NCI-H748 (cell line): ENCODE data around the gene ANKRD27.

Experiments used
- DNase-seq: peaks from one replicate; lab custom pipeline; 2025; ENCODE audit not compliant: unreplicated experiment; lab: John Stamatoyannopoulos, UW

Gene ANKRD27

GRCh38 chr19:32691291-32691951, 16.4 kb upstream of the ANKRD27 start, which contains the start of gene NUDT19:
Gene NUDT19, plus strand, starts transcription at chr19:32691821. Its CDS starts 140 bp downstream, at chr19:32691961.
- DNase-seq, result peak; percentile 85

DNA sequence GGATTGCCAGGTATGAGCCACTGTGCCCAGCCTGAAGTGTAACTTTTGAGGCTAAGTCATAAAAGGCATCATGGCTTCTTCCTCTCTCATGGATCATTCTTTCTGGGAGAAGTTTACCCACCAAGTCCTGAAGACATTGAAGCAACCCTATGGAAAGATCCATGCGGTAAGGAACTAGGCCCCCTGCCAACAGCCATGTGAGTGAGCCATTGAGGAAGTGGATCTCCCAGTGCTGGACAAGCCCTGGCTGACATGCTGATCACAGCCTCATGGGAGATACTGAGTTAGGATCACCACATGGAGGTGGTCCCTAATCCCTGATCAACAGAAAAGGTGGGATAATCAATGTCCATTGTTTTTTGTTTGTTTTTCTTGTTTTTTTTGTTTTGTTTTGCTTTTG, 13.3 kb upstream of the ANKRD27 start:
- no peak for DNase-seq

GRCh38 chr19:32687681-32688080, 12.7 kb upstream of the ANKRD27 start:
- no peak for DNase-seq

DNA sequence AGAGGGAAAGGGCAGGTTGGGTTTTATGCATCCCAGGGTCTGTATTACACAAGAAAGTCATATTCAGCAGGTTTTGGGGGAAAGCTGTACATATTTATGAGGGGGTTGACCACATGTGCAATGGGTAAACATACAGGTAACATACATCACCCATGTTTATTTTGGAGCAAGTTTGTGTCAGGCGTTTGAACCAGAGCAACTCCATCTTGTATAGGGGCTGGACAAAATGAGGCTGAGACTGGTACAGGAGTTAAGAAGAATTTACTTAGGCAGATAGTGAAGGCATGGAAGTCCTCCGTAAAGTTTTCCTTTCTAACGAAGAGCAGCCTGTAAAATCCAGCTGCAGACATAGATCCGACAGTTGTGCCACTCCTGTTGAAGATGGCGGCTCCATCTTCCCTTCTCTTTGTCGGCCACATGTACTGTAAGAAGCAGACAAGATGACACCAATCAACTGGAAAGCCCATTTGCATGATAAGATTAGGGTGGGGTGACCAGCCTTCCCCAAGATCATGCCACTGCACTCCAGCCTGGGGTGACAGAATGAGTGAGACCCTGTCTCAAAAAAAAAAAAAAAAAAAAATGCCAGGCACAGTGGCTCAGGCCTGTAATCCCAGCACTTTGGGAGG, 12.0 kb upstream of the ANKRD27 start:
- DNase-seq, result no peak

- DNase-seq, result no peak
Observed at GRCh38 chr19:32682317-32682716, 7.3 kb upstream of the ANKRD27 start.

DNA sequence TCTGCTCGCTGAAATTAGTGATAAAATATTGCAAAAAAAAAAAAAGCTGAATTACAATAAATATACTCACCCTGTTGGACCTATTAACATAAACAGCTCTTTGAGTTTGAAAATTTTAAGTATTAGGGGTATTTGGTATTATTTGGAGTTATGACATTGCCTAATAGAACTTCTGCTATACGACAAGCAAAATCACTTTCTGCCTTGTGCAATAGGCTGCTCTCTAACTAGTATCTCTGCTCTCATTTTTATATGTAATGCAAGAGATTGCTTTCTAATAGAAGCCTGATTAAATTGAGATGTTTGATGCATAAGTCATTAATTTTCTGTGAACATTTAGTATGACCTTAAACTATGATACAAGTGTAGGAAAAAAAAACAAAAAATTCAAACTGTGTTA, 6.0 kb upstream of the ANKRD27 start:
- no peak for DNase-seq

GRCh38 chr19:32677657-32678056, 2.7 kb upstream of the ANKRD27 start:
- no peak for DNase-seq

GRCh38 chr19:32676895-32677359, 1.9 kb upstream of the ANKRD27 start:
- peak; percentile 12 for DNase-seq

DNA sequence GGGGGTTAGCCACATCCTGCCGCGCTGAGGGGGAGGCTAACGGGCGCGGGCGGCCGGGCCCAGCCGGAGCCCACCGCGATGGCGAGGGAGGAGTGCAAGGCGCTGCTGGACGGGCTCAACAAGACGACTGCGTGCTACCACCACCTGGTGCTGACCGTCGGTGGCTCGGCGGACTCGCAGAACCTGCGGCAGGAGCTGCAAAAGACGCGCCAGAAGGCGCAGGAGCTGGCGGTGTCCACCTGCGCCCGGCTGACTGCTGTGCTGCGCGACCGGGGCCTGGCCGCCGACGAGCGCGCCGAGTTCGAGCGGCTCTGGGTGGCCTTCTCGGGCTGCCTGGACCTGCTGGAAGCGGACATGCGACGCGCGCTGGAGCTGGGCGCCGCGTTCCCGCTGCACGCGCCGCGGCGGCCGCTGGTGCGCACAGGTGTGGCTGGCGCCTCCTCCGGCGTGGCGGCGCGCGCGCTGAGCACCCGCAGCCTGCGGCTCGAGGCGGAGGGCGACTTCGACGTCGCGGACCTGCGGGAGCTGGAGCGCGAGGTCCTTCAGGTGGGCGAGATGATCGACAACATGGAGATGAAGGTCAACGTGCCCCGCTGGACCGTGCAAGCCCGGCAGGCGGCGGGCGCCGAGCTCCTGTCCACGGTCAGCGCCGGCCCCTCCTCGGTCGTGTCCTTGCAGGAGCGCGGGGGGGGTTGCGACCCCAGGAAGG, 1.4 kb upstream of the ANKRD27 start:
- peak; percentile 80 for DNase-seq

- DNase-seq, result peak; percentile 80
Observed at GRCh38 chr19:32675720-32676185, 773 bp upstream of the ANKRD27 start, which contains the start of gene RGS9BP. Gene RGS9BP, plus strand, starts transcription at chr19:32675848. Its CDS starts 416 bp downstream, at chr19:32676264.

- peak; percentile 49 for DNase-seq
Observed at GRCh38 chr19:32674153-32674930, 638 bp downstream of the ANKRD27 start.

GRCh38 chr19:32673573-32673972, 1.4 kb downstream of the ANKRD27 start:
- no peak for DNase-seq

- DNase-seq, result no peak
Observed at GRCh38 chr19:32672841-32673240, 2.1 kb downstream of the ANKRD27 start.

DNA sequence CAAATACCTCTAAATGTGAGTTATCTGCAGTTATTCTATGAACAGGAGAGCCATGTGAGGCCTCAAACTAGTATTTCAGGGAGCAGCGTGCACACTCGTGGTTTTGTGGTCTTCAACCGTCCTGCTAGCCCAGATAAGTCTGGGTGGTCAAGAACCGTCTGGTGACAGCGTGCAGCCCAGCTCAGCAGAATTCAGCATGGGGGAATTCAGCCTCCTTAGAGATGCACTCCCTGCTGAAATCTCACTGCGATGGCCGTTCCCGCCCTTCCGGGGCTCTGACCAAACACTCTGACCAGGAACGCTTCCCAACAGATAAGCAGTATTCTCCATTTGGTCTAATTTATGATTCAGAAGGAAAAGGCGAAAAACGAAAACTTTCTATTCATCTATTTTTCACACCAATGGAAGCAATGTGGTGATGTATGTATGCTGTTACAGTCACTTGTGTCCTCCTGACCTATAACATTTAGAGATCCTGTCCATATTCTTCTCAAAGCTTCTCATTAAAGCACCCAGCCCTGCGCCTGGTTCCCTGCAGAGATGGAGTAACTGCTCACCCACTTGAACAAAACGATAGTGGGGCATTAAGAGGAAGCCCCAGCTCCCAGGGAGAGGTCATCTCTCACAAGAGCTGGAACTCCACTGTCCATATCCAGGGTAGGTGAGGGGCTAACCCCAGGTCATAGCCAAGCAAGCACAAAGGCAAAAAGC, 2.9 kb downstream of the ANKRD27 start:
- no peak for DNase-seq

GRCh38 chr19:32669310-32669709, 5.7 kb downstream of the ANKRD27 start:
- DNase-seq, result no peak

DNA sequence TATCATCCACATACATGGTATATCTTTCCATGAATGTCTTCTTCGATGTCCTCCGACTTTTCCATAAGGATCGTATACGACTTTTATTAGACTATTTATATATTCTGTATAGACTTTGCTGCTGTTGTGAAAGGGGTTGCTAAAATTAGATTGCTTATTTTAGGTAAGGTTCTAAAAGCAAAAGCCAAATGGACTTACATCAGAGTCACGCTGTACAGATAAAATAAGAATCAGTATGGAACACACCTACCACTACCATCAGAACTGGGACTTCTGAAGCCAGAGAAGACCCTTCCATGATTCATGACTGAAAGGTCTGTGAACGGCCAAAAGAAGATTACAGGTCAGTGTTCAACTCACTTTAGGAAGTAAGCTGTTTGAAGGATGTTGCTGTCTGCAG, 8.9 kb downstream of the ANKRD27 start:
- DNase-seq, result no peak

DNA sequence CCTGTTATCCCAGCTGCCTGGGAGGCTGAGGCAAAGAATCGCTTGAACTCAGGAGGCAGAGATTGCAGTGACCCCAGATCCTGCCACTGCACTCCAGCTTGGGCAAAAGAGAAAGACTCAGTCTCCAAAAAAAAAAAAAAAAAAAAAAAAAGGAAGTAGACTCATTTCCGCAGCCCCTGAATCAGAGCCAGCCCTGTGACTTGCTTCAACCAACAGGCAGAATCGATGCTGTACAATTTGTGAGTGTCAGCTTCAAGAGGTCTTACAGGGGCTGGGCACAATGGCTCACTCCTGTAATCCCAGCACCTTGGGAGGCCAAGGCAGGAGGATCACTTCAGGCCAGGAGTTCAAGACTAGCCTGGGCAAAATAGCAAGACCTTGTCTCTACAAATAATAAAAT, 12.8 kb downstream of the ANKRD27 start:
- DNase-seq, result no peak

DNA sequence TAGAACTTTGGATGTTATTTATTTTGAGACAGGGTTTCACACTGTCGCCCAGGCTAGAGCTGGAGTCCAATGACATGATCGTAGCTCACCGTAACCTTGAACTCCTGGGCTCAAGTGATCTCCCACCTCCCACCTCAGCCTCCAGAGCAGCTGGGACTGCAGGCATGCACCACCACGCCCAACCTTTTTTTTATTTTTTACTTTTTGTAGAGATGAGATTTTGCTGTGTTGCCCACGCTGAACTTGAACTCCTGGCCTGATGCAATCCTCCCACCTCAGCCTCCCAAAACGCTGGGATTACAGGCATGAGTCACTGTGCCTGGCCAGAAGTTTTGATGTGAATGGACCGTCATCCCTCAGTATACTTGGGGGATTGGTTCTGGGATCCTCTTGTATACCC, 13.7 kb downstream of the ANKRD27 start:
- no peak for DNase-seq

GRCh38 chr19:32658527-32658926, 16.5 kb downstream of the ANKRD27 start:
- no peak for DNase-seq

DNA sequence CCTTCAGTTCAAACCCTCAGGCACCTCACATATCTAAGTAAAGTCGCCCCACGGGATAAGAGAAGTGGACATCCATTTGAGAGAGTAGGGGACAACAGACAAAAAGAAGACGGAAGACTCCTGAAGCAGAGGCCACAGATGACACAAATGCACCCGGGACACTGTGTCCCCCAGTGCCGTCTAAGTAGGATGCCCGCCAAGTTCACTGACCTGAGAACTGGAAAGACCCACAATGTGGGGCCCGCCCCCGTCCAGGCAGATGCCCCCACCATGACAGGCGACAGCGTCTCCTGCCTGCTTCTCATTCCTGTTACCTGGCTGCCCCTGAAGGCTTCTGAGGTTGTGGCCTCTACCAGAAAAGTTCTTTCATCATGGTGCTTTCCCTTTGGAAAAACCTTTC, 16.9 kb downstream of the ANKRD27 start:
- DNase-seq, result no peak
